ENCODE measurements around the gene DNAH12.
"Not testable (repeated sequence)": the region's sequence is repeated elsewhere in the genome, so short reads cannot be mapped to it uniquely, and the experiment has no call there.

DNAH12 gene

DNA sequence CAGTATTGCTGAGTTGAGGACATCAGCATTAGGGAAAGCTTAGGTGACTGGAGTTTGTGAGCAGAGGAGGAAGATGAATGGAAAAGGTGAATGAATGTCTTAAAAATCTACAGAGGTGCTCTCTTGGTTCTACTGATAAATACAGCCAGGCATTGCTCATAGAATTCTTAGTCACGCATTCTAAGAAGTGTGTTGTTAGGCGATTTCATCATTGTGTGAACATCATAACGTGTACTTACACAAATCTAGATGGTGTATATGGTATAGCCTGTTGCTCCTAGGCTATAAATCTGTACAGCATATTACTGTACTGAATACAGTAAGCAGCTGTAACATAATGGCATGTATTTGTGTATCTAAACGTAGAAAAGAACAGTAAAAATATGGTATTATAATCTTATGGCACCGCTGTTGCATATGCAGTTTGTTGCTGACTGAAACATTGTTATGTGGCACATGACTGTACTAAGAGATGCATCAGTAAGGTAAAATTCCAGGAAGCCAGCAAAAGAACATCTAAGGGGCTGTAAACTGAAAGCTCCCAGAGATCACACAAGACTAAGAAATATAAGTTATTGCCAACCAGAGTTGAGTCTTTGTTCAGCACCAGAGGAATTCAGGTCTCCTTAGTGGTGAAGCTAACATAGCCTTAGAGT, 208.7 kb downstream of the DNAH12 start:
- in situ Hi-C loops (cut with MboI; ENCODE audit: low sequenced_read_pairs): no loop called here

DNA sequence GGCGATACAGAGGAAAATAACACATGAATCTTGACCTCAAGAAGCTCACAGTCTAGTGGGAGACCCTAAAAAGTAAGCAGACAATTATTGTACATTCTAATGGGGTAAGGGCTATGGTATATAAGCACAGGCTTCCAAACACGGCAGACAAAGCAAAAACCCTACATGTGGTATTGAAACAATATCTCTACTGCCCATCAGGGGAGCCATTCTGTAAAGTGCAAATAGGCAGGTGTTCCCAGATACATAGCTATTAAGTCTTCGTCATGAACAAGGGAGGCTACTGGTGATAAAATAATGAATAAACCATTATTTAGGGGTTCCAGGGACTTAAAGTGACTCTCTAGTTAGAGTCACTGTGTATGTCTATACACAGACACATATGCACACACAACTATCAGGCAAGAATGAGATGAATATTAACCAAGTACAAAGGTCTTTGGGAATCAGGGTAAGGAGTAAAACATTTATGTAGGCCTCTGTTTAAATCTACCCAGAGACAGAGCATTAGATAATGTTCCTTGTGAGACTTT, 213.0 kb downstream of the DNAH12 start:
- in situ Hi-C loops (cut with MboI; ENCODE audit: low sequenced_read_pairs): no loop called here

DNA sequence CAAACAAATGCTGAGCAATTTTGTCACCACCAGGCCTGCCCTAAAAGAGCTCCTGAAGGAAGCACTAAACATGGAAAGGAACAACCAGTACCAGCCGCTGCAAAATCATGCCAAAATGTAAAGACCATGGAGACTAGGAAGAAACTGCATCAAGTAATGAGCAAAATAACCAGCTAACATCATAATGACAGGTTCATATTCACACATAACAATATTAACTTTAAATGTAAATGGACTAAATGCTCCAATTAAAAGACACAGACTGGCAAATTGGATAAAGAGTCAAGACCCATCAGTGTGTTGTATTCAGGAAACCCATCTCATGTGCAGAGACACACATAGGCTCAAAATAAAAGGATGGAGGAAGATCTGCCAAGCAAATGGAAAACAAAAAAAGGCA, 217.6 kb downstream of the DNAH12 start:
- in situ Hi-C loops (cut with MboI; ENCODE audit: low sequenced_read_pairs): not testable (repeated sequence)

DNA sequence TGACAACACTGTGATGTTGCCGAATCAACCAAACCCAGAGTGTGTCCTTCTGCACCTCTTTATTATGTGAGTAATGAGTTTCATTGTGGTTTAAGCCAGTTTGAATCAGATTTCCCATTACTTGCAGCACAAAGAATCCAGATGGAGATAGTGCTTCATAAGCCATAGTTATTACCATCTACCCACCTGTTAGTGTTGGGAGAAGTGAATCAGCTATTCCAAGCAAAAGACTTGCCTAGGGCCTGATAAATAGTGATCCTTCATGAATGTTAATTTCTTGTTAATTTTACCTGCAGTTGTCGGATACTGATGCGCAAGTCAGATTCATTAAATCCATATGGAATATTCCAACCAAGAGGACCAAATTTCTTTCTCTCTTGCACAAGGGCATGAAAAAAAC, 229.9 kb downstream of the DNAH12 start:
- in situ Hi-C loops (cut with MboI; ENCODE audit: low sequenced_read_pairs): no loop called here

DNA sequence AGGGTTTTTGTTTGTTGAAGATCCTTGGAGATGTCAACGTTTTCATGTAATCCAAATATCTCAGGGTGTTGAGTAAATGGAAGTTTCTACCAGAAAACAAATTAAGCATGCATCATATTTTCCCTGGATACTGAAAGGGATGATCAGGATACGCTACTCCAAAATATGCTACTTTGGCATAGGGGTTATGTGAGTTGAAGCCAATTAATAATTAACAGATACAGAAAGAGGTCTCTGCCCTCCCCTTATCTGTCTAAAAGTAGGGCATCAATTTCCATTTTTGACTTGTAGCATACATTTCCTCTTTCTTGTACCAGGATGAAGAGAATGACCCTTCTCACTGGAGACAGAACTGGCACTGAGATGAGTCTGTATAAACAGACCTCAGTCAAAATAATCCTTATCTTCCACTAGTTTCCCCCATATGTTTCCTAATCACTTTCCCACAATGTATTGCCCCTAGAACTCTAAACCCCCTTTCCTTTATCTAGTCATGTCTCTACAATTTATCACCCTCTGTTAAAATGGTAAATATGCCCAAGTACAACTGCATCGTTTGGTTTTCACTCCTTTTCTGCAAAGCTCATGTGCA, 234.3 kb downstream of the DNAH12 start:
- in situ Hi-C loops (cut with MboI; ENCODE audit: low sequenced_read_pairs): no loop called here

DNA sequence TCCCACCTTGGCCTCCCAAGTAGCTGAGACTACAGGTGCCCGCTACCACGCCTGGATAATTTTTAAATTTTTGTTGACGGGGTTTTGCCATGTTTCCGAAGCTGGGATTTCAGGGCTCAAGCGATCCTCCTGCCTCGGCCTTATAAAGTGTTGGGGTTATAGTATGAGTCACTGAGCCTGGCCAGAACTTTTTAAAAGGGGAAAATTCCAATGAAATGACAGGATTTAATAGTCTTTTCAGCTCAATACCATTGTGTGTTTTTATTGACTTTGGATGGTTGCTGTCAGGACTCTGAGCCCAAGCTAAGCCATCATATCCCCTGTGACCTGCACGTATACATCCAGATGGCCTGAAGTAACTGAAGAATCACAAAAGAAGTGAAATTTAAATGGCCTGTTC, 240.6 kb downstream of the DNAH12 start:
- in situ Hi-C loops (cut with MboI; ENCODE audit: low sequenced_read_pairs): not testable (repeated sequence)

DNA sequence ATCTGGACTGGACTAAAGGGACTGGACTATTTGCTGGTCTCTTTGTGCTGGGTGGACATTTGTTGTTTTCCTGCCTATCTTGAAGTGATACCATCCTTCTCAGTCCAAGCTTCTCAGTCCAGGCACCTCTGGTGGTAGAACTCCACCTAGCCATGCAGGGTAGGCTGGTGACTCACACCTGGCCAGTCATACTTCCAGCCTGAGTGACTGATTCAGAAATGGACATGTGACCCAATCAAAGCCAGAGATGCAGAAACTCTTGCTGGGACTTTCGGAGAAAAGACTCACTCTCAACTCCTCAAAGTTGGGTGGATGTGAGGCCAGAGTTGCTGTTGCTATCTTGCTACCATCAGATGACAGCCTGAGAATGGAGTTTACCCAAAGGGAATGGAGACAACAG, 246.1 kb downstream of the DNAH12 start:
- in situ Hi-C loops (cut with MboI; ENCODE audit: low sequenced_read_pairs): no loop called here

DNA sequence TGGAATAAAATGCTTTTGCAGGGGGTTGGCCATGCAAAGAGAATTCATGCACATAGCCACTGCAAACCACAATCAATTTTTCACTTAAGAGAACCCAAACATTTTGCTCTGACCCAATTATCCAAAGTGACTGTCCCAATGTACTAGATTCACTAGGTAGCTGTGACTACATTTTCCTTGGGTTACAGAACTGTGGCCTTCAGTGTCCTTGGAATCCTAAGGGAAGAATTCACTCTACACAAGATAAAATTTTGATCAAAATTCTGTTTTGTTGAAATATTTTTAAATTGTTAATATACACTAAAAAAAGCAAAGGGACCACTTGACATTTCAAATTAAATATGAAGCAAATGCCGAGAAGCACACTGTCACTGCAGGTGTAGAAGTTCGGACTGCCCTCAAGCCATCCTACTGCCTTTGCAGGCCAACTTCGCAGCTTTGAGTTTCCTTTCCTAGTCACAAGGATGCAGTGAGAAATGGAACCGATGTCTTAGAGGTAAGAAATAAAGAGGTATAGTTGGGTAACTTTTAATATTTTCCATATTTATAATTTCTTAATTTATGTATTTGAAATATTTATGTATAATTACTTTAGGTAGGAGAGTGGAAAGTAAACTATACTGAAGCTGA, 251.1 kb downstream of the DNAH12 start:
- in situ Hi-C loops (cut with MboI; ENCODE audit: low sequenced_read_pairs): no loop called here

DNA sequence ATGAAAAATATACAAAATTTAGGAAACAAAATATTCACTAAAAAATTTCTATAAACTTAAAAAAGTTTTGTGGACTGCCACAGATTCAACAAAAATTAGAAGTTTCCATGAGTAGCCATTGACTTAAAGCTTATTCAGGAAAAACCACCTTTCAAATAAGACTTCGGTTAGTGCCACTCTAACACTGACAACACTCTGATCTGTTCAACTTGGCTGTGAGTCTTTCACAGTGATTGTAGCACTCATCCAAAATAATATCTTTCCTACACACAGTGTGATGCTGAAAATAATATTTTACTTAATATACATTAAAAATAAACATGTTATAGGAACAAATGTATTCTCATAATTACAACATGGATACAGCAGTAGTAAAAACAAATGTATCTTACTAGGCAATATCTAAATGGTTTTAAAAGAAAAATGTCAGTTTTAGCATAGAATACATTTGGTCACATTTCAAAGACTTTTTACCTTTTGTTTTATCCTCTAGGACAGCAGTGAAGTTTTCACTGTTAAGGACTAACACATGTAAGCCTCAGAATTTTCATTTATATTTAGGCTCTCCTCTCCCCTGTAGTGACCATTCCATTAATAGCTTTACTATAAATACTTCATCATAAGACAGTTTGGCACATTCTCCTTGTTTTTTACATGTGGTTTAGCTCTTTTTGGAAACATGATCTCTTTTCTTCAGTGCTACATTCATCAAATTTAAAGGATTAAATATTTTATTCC, 251.8 kb downstream of the DNAH12 start, which contains the start of gene ASB14:
Gene ASB14 (minus strand): TSS at position 527 of the 738 bp plus-strand sequence. CDS start 652 bp downstream, outside the sequence.
- in situ Hi-C loops (cut with MboI; ENCODE audit: low sequenced_read_pairs): no loop called here

DNA sequence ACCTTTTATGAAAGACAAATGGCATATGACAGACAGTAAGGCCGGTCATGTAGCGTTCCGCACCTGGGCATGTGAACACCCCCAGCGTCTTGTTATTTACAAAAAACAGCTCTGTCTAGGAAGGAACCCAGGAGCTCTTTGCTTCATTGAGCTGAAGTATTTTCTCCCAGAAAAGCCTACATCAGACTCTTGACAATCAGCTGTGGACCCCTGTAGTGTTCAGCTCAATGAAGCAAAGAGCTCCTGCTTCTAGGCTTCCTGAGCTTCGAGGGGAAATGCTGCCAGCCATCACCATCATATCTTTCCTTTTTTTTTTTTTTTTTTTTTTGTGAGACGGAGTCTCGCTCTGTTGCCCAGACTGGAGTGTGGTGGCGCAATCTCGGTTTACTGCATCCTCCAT, 255.7 kb downstream of the DNAH12 start:
- in situ Hi-C loops (cut with MboI; ENCODE audit: low sequenced_read_pairs): no loop called here

DNA sequence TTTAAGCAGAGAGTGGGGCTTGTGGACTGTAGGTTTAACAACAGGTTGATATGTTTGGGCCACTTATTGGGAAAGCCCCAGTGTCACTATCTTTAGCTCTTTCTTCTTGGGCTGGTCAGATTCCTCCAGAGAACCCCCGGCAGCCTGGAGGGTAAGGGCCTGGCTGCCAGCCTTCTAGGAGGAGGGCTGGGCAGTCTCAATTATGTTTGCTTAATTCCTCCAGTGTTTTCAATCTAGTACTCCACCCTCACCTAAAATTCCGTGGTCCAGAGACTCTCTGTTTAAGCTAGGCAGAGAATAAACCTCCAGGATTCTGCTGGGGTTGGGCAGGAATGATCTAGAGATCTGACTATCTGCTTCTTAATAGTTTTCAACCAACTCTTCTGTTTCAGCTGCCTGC, 256.9 kb downstream of the DNAH12 start:
- in situ Hi-C loops (cut with MboI; ENCODE audit: low sequenced_read_pairs): no loop called here

DNA sequence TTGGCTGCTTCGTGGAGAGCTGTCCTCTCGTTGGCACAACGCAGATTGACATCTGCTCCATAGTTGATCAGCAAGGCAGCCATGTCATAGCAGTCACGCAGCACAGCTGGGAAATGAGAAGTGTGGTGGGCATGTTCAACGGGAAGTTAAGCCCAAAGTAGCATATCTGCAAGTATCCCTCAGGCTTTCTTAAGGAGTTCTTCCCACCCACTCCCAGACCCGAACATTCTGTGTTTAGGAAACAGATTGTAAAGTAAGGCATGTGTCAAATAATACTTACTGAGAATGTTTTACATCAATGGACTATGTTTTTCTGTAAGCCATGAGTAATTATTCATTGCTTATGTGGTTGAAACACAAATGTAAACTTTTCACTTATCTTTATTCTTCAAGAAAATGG, 260.8 kb downstream of the DNAH12 start:
- in situ Hi-C loops (cut with MboI; ENCODE audit: low sequenced_read_pairs): no loop called here

DNA sequence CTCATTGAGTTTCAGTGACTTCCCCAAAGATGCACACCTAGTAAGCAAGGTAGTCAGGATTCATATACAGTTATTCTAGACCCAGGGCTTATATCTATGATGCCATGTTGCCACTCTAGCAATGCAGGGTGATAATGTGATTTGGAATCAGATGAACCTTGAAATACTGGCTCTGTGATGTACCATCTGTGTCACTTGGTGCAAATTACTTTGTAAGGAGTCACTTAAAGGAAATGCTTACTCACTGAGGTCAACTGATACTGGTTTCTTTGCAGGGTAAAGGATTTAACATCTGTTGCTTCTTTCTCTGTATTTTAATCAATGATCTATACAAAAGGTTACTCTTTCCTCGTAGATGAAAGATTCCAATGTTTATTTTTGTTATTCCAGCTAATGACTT, 262.4 kb downstream of the DNAH12 start:
- in situ Hi-C loops (cut with MboI; ENCODE audit: low sequenced_read_pairs): no loop called here

DNA sequence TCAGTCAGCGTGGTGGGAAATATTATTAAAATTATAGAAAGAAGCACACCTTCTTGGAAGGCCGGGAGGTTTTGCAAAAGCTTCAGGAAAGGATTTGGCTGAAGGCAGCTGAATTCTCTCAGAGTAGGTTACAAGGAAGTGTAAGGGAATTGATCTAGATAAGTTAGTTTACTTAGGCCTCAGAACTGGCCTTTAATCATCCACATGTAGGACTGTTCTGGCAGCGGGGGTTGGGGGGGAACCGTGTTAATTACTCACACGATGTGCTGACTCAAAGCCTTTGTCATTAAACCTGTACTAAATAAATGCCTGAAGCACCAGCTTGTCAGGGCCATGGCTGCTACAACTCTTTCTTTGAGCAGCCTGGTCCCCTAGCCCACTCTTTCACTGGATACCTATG, 264.5 kb downstream of the DNAH12 start:
- in situ Hi-C loops (cut with MboI; ENCODE audit: low sequenced_read_pairs): no loop called here

DNA sequence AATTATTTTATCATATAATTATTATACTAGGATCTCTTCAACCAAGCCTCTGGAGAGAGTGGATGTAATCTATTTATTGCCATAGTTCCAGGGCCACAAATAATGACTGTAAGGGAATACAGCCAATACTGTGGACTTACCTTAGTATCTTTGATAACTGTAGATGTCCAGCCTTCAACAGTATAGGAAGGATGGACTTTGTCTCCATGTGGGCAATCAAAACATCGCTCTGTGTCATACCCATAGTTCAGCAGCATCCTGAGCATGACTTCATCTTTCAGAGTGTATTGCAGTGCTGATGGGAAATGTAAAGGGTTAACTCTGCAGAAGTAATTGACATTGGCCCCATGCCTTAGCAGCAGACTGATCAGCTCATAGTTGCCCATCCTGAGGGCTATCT, 265.9 kb downstream of the DNAH12 start:
- in situ Hi-C loops (cut with MboI; ENCODE audit: low sequenced_read_pairs): no loop called here

DNA sequence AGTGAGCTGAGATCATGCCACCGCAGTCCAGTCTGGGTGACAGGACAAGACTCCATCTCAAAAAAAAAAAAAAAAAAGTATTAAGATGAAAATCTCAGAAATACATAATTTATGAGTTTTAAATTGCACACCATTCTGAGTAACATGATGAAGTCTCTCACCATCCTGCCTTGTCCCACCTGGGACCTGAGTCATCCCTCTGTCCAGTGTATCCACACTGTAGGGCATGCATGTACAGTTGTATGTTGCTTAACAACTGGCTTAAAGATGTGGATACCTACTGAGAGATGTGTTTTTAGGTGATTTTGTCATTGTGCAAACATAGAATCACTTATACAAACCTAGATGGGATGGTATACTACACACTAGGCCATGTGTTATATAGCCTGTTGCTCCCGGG, 268.8 kb downstream of the DNAH12 start:
- in situ Hi-C loops (cut with MboI; ENCODE audit: low sequenced_read_pairs): no loop called here

DNA sequence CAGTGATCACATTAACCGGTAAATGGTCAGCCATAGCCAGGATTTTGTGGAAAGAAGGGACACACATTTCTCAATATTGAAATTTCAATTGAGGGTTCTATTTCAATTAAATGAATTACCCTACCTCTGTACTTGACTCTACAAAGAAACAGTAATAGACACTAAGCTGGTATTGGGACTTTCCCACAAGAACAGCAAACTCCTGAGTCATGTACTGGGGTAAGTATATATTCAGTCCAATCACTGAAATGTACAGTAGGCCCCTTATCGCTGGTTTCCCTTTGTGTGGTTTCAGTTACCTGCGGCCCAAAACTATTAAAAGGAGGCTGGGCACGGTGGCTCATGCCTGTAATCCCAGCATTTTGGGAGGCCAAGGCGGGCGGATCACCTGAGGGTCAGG, 269.3 kb downstream of the DNAH12 start:
- in situ Hi-C loops (cut with MboI; ENCODE audit: low sequenced_read_pairs): no loop called here

DNA sequence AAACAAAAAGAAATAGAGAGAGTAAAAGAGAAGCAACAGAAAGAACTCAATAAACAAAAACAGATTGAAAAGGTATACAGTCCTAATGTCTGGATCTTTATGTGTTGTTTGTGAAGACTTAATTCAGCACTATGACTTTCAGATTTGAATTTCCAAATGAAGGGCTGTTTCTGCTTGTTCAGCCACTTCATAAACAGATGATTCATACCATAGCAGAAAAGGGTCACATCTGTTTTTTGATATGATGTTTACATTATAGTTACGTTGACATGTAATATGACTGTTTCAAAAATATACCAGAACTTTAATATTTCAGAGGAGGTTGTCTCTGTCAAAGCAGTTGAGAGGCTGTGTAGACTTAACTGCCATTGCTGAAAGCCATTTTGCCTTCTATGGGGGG, 275.7 kb downstream of the DNAH12 start:
- in situ Hi-C loops (cut with MboI; ENCODE audit: low sequenced_read_pairs): no loop called here

DNA sequence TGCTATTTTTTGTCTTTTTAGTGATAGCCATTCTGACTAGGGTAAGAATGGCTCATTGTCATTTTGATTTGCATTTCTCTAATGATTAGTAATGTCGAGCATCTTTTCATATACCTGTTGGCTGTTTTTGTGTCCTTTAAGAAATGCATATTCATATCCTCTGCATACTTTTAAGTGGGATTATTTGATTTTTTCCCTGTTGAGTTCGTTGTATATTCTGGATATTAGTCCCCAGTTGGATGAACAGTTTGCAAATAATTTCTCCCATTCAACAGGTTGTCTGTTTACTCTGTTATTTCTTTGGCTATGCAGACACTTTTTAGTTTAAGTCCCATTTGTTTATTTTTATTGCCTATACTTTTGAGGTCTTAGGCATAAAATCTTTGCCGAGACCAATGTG, 282.2 kb downstream of the DNAH12 start:
- in situ Hi-C loops (cut with MboI; ENCODE audit: low sequenced_read_pairs): no loop called here

DNA sequence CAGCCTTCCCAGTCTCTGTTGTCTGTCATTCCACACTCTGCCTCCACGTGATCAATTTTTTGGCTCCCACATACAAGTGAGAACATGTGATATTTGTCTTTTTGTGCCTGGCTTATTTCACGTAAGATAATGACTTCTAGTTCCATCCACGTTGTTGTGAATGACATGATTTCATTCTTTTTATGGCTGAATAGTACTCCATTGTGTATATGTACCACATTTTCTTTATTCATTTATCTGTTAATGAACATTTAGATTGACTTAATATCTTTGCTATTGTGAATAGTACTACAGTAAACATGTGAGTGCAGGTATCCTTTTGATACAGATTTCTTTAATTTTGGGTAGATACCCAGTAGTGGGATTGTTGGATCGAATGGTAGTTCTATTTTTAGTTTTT, 283.0 kb downstream of the DNAH12 start:
- in situ Hi-C loops (cut with MboI; ENCODE audit: low sequenced_read_pairs): no loop called here

DNA sequence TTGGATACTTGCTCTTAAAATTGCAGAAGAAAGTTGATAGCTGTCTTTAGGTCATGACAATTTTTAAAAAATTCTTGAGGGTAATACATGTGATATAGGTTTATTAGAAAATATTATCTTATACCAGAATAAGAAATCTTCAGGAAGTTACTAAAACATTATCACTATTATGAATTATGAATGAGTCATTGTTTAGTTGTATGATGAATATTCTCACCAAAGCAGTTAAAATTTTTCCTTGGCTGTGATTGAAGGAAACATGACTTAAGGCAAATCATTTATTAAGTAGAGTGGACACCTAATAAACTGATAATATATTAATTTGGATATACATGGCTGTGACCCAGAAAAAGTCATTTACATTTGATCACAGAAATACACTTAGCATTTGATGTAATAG, 286.5 kb downstream of the DNAH12 start:
- in situ Hi-C loops (cut with MboI; ENCODE audit: low sequenced_read_pairs): no loop called here

DNA sequence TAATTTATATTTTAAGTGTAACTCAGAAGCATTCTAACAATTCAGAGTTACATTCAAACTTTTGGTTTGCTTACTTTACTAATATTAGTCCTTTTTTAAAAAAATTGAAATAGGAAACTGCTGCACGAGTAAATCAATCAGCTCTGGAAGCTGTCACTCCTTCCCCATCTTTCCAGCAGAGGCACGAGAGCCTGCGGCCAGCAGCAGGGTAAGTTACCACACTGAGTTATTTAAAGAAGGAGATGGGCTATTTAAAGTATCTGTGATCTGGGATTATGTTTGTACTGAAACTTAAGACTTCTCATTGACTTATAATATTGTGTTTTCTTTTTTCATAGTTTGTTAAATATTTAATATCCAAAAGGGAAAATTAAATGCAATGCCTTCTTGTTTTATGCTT, 287.3 kb downstream of the DNAH12 start:
- in situ Hi-C loops (cut with MboI; ENCODE audit: low sequenced_read_pairs): no loop called here
